ENCODE data around the gene ARHGEF4.

- no peak for TF ChIP-seq CTCF (IDR thresholded peaks at IDR 0.05 in 2 of 3, conservative IDR thresholded peaks at IDR 0.05 in 1 of 3; ENCODE audit: control insufficient read depth in 2 of 3, extremely low read depth in 1 of 3, insufficient read depth in 1 of 3, low read depth in 3 of 3, low read length in 3 of 3)
- no peak for TF ChIP-seq POLR2A (IDR thresholded peaks at IDR 0.05; ENCODE audit: low read depth, low read length)
- TF ChIP-seq NRF1 (conservative IDR thresholded peaks at IDR 0.05; ENCODE audit: low read depth, low read length): no peak
- TF ChIP-seq TAF1 (IDR thresholded peaks at IDR 0.05; ENCODE audit: borderline replicate concordance, low read depth, low read length): no peak
- no peak for TF ChIP-seq NR2C1 (IDR thresholded peaks at IDR 0.05)
- no peak for TF ChIP-seq USF1 (IDR thresholded peaks at IDR 0.05; ENCODE audit: borderline replicate concordance, extremely low read length, insufficient read depth, low read depth, low read length)
- no peak for TF ChIP-seq MAX (IDR thresholded peaks at IDR 0.05; ENCODE audit: low read depth, low read length)
- TF ChIP-seq REST (IDR thresholded peaks at IDR 0.05; ENCODE audit: low read depth, low read length): no peak
- TF ChIP-seq EP300 (IDR thresholded peaks at IDR 0.05; ENCODE audit: borderline replicate concordance in 1 of 2, control insufficient read depth in 1 of 2, low read depth in 2 of 2, low read length in 2 of 2): no peak
- no peak for TF ChIP-seq BCL3 (IDR thresholded peaks at IDR 0.05; ENCODE audit: borderline replicate concordance, insufficient read depth, low read depth, low read length, poor library complexity, severe bottlenecking)
- TF ChIP-seq PRDM15 (CRISPR knock-in tag; IDR thresholded peaks at IDR 0.05): no peak
- no peak for TF ChIP-seq ETV6 (conservative IDR thresholded peaks at IDR 0.05 in 1 of 2, IDR thresholded peaks at IDR 0.05 in 1 of 2; ENCODE audit: borderline replicate concordance in 1 of 2, low read depth in 1 of 2)
- no peak for TF ChIP-seq RBBP5 (conservative IDR thresholded peaks at IDR 0.05)
These were observed 201.8 kb downstream of the ARHGEF4 start for GRCh38 chr2:131038258-131039100.
